Measurements from ENCODE around the gene SMTN.

SMTN gene

GRCh38 chr22:31122196-31122531 is 41.0 kb downstream of the SMTN start:
- DNase-seq: no peak
- H3K9me2 ChIP-seq (replicated peaks; ENCODE audit: insufficient read depth, low read length): no peaks in the 10 kb centered on the region
- no peaks in the 10 kb centered on the region for H3F3A ChIP-seq (ENCODE audit: insufficient read depth, low read length)
- H3K9me3 ChIP-seq (replicated peaks; ENCODE audit: insufficient read depth, low read length): no peaks in the 10 kb centered on the region
- no peak overlapping the region for H3K4me3 ChIP-seq (ENCODE audit: low read length)
- no peak overlapping the region for H3K27ac ChIP-seq (ENCODE audit: low read length)
- no peaks in the 10 kb centered on the region for H4K20me1 ChIP-seq (ENCODE audit: insufficient read depth, low read length)
- no peak overlapping the region for H2AFZ ChIP-seq (ENCODE audit: low read length)
- H3K4me1 ChIP-seq (ENCODE audit: low read length): no peaks in the 10 kb centered on the region
- H3K27me3 ChIP-seq (replicated peaks; ENCODE audit: insufficient read depth, low read length): peaks cover 16% of the 10 kb centered on the region
- no peak overlapping the region for H3K9ac ChIP-seq (ENCODE audit: low read length)
- H3K36me3 ChIP-seq (replicated peaks; ENCODE audit: insufficient read depth, low read length): no peaks in the 10 kb centered on the region
- H3K4me2 ChIP-seq (ENCODE audit: low read depth, low read length): no peak overlapping the region
- H3K79me2 ChIP-seq (ENCODE audit: low read length): no peaks in the 10 kb centered on the region
- TF ChIP-seq EZH2phosphoT487 (IDR thresholded peaks at IDR 0.05; ENCODE audit: low read length) (no peak), EZH2 (optimal IDR thresholded peaks at IDR 0.05; ENCODE audit: low read depth, low read length) (no peak), CTCF (IDR thresholded peaks at IDR 0.05; ENCODE audit: low read length) (no peak)

- Histone ChIP-seq H3F3A (ENCODE audit: insufficient read depth, low read length) (no peaks in the 10 kb centered on the region), H3K27me3 (replicated peaks; ENCODE audit: insufficient read depth, low read length) (peaks cover 16% of the 10 kb centered on the region), H3K9ac (ENCODE audit: low read length) (no peak within 1 kb of the TSS), H3K4me3 (ENCODE audit: low read length) (no peak within 1 kb of the TSS), H3K4me1 (ENCODE audit: low read length) (no peaks in the 10 kb centered on the region), H4K20me1 (ENCODE audit: insufficient read depth, low read length) (no peaks in the 10 kb centered on the region), H2AFZ (ENCODE audit: low read length) (no peak within 1 kb of the TSS), H3K4me2 (ENCODE audit: low read depth, low read length) (no peak within 1 kb of the TSS), H3K79me2 (ENCODE audit: low read length) (no peaks in the 10 kb centered on the region), H3K27ac (ENCODE audit: low read length) (no peak within 1 kb of the TSS), H3K36me3 (replicated peaks; ENCODE audit: insufficient read depth, low read length) (no peaks in the 10 kb centered on the region), H3K9me2 (replicated peaks; ENCODE audit: insufficient read depth, low read length) (no peaks in the 10 kb centered on the region), H3K9me3 (replicated peaks; ENCODE audit: insufficient read depth, low read length) (no peaks in the 10 kb centered on the region)
- DNase-seq: no peak
- TF ChIP-seq CTCF (IDR thresholded peaks at IDR 0.05; ENCODE audit: low read length): no peak
- no peak for TF ChIP-seq EZH2 (optimal IDR thresholded peaks at IDR 0.05; ENCODE audit: low read depth, low read length)
- no peak for TF ChIP-seq EZH2phosphoT487 (IDR thresholded peaks at IDR 0.05; ENCODE audit: low read length)
These were observed 41.6 kb downstream of the SMTN start, which contains the start of gene INPP5J for GRCh38 chr22:31122532-31123291. TSS of gene INPP5J (plus strand) at chr22:31122966. CDS start at chr22:31123015, 49 bp downstream.

- Histone ChIP-seq H3K9me2 (replicated peaks; ENCODE audit: insufficient read depth, low read length) (no peaks in the 10 kb centered on the region), H3K36me3 (replicated peaks; ENCODE audit: insufficient read depth, low read length) (no peaks in the 10 kb centered on the region), H3K79me2 (ENCODE audit: low read length) (no peaks in the 10 kb centered on the region), H3K4me2 (ENCODE audit: low read depth, low read length) (no peak overlapping the region), H3K27me3 (replicated peaks; ENCODE audit: insufficient read depth, low read length) (peaks cover 16% of the 10 kb centered on the region), H3K4me3 (ENCODE audit: low read length) (no peak overlapping the region), H4K20me1 (ENCODE audit: insufficient read depth, low read length) (no peaks in the 10 kb centered on the region), H3K27ac (ENCODE audit: low read length) (no peak overlapping the region), H2AFZ (ENCODE audit: low read length) (no peak overlapping the region), H3K4me1 (ENCODE audit: low read length) (no peaks in the 10 kb centered on the region), H3K9me3 (replicated peaks; ENCODE audit: insufficient read depth, low read length) (no peaks in the 10 kb centered on the region), H3F3A (ENCODE audit: insufficient read depth, low read length) (no peaks in the 10 kb centered on the region), H3K9ac (ENCODE audit: low read length) (no peak overlapping the region)
- TF ChIP-seq EZH2 (optimal IDR thresholded peaks at IDR 0.05; ENCODE audit: low read depth, low read length) (no peak), CTCF (IDR thresholded peaks at IDR 0.05; ENCODE audit: low read length) (no peak), EZH2phosphoT487 (IDR thresholded peaks at IDR 0.05; ENCODE audit: low read length) (no peak)
- DNase-seq: no peak
These were observed 42.1 kb downstream of the SMTN start for GRCh38 chr22:31123292-31123602.

All from MM.1S (cell line).